Measurements from ENCODE around the gene MORN1.

- TF ChIP-seq POLR2A (IDR thresholded peaks at IDR 0.05) (no peak), CTCF (IDR thresholded peaks at IDR 0.05) (no peak)
These were observed 11.5 kb downstream of the MORN1 start for GRCh38 chr1:2379733-2380404.
